Lower lobe of right lung (tissue), 2 donors: ENCODE data around the gene DUS2. TPM values are rescaled to one million over a fixed set of nuclear protein-coding genes. Genes with fewer than 3 reads are reported as not detected.
A peak's percentile ranks its signal among the peaks of the same experiment; 100 is the strongest.

ENCODE experiments used
- ATAC-seq, 2 donors: fragments of 200-7000 bp; cut with Tn5 transposase; one replicate each; pipeline ENCODE4 v1.9.1; 2020 to 2022; ENCODE audit warnings: mild to moderate bottlenecking in 2 of 2, moderate library complexity in 2 of 2
- DNase-seq: peaks from one replicate; pipeline ENCODE4 v3.0.0-alpha.2; 2020
- H3K27ac ChIP-seq: fragments of 200-600 bp; one replicate; pipeline ENCODE4 v1.8.0; 2022
- H3K27me3 ChIP-seq: fragments of 200-600 bp; one replicate; pipeline ENCODE4 v1.8.0; 2022; ENCODE audit warnings: low read depth
- H3K36me3 ChIP-seq: fragments of 200-600 bp; one replicate; pipeline ENCODE4 v1.8.0; 2022; ENCODE audit warnings: mild to moderate bottlenecking
- H3K4me1 ChIP-seq: fragments of 200-600 bp; one replicate; pipeline ENCODE4 v1.8.0; 2022
- H3K4me3 ChIP-seq: fragments of 200-600 bp; one replicate; pipeline ENCODE4 v1.8.0; 2022; ENCODE audit warnings: mild to moderate bottlenecking
- H3K9me3 ChIP-seq: fragments of 200-600 bp; one replicate; pipeline ENCODE4 v1.8.0; 2022
- CTCF ChIP-seq: fragments of 200-600 bp; IDR thresholded peaks from one replicate; pipeline ENCODE4 v1.8.0; 2022; ENCODE audit warnings: antibody characterized with exemption, mild to moderate bottlenecking
- intact Hi-C: fragments of 100-400 bp; cut with DNase I; formaldehyde crosslinking; loops from one replicate; pipeline ENCODE4 v1.11.0; 2022
- long read RNA-seq: library from polyadenylated mRNA; unstranded; transcript quantifications from one replicate; pipeline ENCODE4 v2.0.0, GENCODE V29; 2021
- total RNA-seq: library from RNA; stranded (reverse); fragmentation: NEBNext Ultra II Directional; extraction: Animal tissue kit (Norgen Biotek cat#: 25700); gene quantifications from one replicate; pipeline ENCODE4 v1.2.1, GENCODE V29; 2021
- donor health status: DM: no; HTN: yes; CAD: no; lungs with severe emphysema.

DUS2 gene
- total RNA-seq: 15.1 TPM
- long read RNA-seq, transcript DUS2-207 (17 exons, 2,310 nt): major isoform, 8 of 28 reads
- long read RNA-seq, partial matches to known transcripts: 0 of 28 reads
- long read RNA-seq, other reads (novel, unspliced or antisense): 17 of 28 reads

DNA sequence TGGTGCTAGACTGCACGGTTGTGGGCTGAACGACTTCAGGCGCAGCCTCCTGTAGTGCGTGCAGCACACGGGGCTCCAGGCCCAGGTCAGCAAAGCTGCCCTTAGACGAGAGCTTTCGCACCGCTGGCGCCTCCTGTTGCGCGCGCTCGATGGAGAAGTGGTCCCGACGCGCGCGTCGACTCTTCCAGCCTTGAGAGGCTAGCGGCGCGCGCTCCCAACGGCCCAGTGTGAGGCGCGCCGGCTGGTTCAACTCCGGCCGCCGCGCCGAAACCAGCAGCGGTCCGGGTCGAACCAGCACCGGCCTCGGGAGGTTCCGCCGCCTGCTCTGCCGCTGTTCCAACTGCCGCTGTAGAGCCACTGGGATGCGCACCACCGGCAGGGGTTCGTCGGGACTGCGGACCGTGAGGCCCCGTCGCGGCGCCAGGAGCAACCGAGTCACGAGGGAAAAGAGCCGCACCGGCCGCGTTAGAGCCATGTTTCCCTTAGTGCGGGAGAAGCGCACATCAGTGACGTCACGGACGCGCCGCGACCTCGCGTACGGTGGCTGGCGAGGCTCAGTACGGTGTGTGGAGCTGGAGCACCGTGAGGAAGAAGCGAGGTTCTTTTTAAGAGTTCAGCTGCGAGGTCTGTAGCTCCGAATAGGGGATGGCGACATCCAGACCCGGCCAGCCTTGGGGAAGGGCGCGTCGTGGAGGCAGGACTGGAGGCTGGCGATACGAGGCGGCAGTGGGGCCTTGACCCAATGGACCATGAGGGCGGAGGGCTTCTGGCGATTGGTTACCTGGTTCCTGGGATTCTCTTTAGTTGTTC is at the start of gene DUS2, which contains the start of gene DDX28:
Gene DUS2 (plus strand): TSS at position 557 of the 810 bp plus-strand sequence. CDS start 14,740 bp downstream, outside the sequence.
Gene DDX28 (minus strand): TSS at position 505 of the 810 bp plus-strand sequence. CDS start 30 bp downstream, at position 475.
- H3K4me1 ChIP-seq: peaks cover 28% of the 10 kb centered on the region
- ATAC-seq: peak; percentile 99
- peak within 1 kb of the TSS; percentile 91 for H3K27ac ChIP-seq
- no peak for TF ChIP-seq CTCF
- H3K4me3 ChIP-seq: peak within 1 kb of the TSS; percentile 96
- no peaks in the 10 kb centered on the region for H3K27me3 ChIP-seq
- peaks cover 23% of the 10 kb centered on the region for H3K36me3 ChIP-seq
- intact Hi-C loops: no loop called here
- peak; percentile 96 for DNase-seq
- H3K9me3 ChIP-seq: no peaks in the 10 kb centered on the region

- no peak for DNase-seq
- Histone ChIP-seq H3K4me1 (no peaks in the 10 kb centered on the region), H3K4me3 (no peak overlapping the region), H3K27me3 (peaks cover 6% of the 10 kb centered on the region), H3K9me3 (no peaks in the 10 kb centered on the region), H3K36me3 (no peaks in the 10 kb centered on the region), H3K27ac (no peak overlapping the region)
- no peak for ATAC-seq
- intact Hi-C loops: no loop called here
- no peak for TF ChIP-seq CTCF
Measured at GRCh38 chr16:67975321-67976105, 47.6 kb upstream of the DUS2 start.

DNA sequence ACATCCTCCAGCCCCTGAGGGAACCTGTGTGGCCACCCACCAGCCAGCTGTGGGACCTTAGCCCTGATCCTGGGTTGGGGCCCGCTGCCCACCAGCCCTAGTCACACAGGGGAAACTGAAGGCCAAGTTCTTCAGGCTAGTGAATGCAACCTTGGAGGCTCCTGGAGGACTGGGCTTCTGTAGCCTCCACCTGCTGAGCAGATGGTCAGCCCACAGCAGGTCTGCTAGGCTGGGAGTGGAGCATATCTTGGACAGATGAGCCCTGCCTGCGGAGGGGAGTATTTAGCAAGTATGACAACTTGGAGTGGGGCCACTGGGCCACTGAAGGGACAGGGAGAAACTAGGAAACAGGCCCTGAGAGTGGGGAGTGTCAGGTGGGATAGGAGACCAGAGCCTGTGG is 46.9 kb upstream of the DUS2 start:
- H3K27ac ChIP-seq: no peak overlapping the region
- no peak for ATAC-seq
- TF ChIP-seq CTCF: no peak
- no peak for DNase-seq
- no peaks in the 10 kb centered on the region for H3K4me1 ChIP-seq
- H3K4me3 ChIP-seq: no peak overlapping the region
- H3K36me3 ChIP-seq: no peaks in the 10 kb centered on the region
- no peaks in the 10 kb centered on the region for H3K9me3 ChIP-seq
- intact Hi-C loops: no loop called here
- peaks cover 6% of the 10 kb centered on the region for H3K27me3 ChIP-seq

GRCh38 chr16:67977005-67977404 is 46.1 kb upstream of the DUS2 start:
- ATAC-seq (peak in 1 of 2 donors; percentile 6), DNase-seq (no peak)
- Histone ChIP-seq H3K9me3 (no peaks in the 10 kb centered on the region), H3K27ac (no peak overlapping the region), H3K4me1 (no peaks in the 10 kb centered on the region), H3K27me3 (peaks cover 6% of the 10 kb centered on the region), H3K4me3 (no peak overlapping the region), H3K36me3 (no peaks in the 10 kb centered on the region)
- intact Hi-C loops: no loop called here
- no peak for TF ChIP-seq CTCF

- Histone ChIP-seq H3K27ac (no peak overlapping the region), H3K4me1 (no peaks in the 10 kb centered on the region), H3K36me3 (no peaks in the 10 kb centered on the region), H3K27me3 (peaks cover 6% of the 10 kb centered on the region), H3K9me3 (no peaks in the 10 kb centered on the region), H3K4me3 (no peak overlapping the region)
- no peak for TF ChIP-seq CTCF
- intact Hi-C loops: no loop called here
- DNase-seq (no peak), ATAC-seq (no peak)
Measured at GRCh38 chr16:67977469-67978227, 45.4 kb upstream of the DUS2 start.
